Stimulated activated CD4-positive, alpha-beta T cell treated with anti-CD3 and anti-CD28 coated beads, Interleukin-4, amount 100 ng/mL, for 1 hour (primary cell): ENCODE measurements around the gene NUP98.
A peak's percentile ranks its signal among the peaks of the same experiment; 100 is the strongest.
"Not testable (repeated sequence)": the region's sequence is repeated elsewhere in the genome, so short reads cannot be mapped to it uniquely, and the experiment has no call there.

ENCODE experiments used
- DNase-seq: peaks from one replicate; pipeline ENCODE4 v3.0.0-alpha.2; 2020

NUP98 gene

GRCh38 chr11:3825473-3826154 lies 28.3 kb upstream of the NUP98 start:
- no peak for DNase-seq

GRCh38 chr11:3824714-3825472 lies 27.5 kb upstream of the NUP98 start:
- DNase-seq, result peak; percentile 84

GRCh38 chr11:3823762-3824506 lies 26.6 kb upstream of the NUP98 start:
- DNase-seq, result no peak

GRCh38 chr11:3823303-3823702 lies 25.9 kb upstream of the NUP98 start:
- DNase-seq, result no peak

GRCh38 chr11:3822312-3822711 lies 25.0 kb upstream of the NUP98 start:
- DNase-seq, result no peak

- DNase-seq, result no peak
These were observed 23.6 kb upstream of the NUP98 start for GRCh38 chr11:3820971-3821370.

GRCh38 chr11:3817181-3817800 lies 19.9 kb upstream of the NUP98 start:
- no peak for DNase-seq

DNA sequence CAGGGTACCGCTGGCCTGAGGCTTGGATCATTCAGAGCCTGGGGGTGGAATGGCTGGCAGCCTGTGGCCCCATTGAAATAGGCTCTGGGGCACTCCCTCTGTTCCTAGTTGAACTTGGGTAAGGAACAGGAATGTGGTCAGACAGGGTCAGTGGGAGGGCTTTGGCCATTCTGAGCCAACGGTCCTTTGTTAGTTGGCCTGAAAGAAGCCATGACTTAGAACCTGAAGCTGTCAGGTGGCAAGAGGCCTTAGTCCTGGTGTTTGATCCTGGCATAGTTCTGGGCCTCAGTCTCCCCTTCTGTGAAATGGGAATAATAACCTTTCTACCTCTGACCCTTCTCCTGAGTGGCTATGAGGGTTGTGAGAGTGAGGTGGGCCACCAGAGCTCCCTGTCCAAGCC lies 19.3 kb upstream of the NUP98 start:
- DNase-seq, result no peak

DNA sequence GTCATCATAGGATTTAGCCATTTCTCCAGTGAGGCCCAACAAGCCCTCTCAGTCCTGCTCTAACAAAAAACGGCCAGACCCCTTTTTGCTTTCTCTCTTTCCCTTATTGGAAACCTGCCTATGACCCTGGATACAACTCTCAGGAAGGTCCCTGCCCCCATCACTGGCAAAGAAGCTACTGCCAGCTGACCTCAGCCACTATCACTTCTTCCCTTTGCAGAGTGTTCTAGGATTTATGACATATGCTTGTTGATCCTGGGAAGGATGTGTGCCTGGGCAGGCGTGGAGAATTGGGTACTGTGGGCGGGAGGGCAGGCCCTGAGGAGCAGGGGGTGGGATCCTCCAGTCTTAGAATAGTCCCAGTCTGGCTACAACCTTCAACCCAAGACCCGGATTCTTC lies 18.5 kb upstream of the NUP98 start:
- no peak for DNase-seq

GRCh38 chr11:3814832-3815231 lies 17.5 kb upstream of the NUP98 start:
- not testable (repeated sequence) for DNase-seq

- no peak for DNase-seq
These were observed 13.6 kb upstream of the NUP98 start for GRCh38 chr11:3810951-3811350.

- no peak for DNase-seq
These were observed 13.1 kb upstream of the NUP98 start for GRCh38 chr11:3810446-3810845.

GRCh38 chr11:3809624-3809928 lies 12.2 kb upstream of the NUP98 start:
- DNase-seq, result no peak

- DNase-seq, result peak; percentile 27
These were observed 11.7 kb upstream of the NUP98 start for GRCh38 chr11:3808861-3809623.

- peak; percentile 62 for DNase-seq
These were observed 10.8 kb upstream of the NUP98 start, which contains the start of gene PGAP2 for GRCh38 chr11:3807909-3808860. TSS of gene PGAP2 (plus strand) at chr11:3808560. CDS start at chr11:3811260, 2,700 bp downstream.

DNA sequence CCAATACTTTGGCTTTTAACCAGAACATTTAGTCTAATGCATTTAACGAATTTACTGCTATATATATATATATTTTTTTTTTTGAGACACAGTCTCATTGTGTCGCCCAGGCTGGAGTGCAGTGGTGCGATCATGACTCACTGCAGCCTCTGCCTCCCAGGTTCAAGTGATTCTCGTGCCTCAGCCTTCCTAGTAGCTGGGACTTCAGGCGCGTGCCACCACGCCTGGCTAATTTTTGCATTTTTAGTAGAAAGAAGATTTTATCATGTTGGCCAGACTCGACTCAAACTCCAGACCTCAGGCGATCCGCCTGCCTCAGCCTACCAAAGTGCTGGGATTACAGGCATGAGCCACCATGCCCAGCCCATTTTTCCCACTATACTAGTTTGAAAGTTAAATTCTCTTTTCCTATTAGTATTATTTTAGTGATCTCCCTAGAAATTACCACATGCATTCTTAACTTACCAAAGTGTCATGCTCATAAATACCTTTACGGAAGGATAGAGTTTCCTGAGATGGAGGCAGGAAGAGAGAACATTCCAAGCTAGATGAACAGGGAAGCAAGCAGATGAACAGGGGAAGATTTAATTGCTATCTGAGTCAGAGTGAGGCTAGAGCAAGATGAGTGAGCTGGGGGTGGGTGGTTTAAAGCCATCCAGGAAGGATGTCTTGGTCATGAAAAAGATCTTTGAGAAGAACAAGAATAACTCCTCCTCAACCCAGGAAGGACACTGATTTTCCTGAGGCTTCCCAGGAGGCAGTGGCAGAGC lies 6.6 kb upstream of the NUP98 start:
- DNase-seq, result no peak

DNA sequence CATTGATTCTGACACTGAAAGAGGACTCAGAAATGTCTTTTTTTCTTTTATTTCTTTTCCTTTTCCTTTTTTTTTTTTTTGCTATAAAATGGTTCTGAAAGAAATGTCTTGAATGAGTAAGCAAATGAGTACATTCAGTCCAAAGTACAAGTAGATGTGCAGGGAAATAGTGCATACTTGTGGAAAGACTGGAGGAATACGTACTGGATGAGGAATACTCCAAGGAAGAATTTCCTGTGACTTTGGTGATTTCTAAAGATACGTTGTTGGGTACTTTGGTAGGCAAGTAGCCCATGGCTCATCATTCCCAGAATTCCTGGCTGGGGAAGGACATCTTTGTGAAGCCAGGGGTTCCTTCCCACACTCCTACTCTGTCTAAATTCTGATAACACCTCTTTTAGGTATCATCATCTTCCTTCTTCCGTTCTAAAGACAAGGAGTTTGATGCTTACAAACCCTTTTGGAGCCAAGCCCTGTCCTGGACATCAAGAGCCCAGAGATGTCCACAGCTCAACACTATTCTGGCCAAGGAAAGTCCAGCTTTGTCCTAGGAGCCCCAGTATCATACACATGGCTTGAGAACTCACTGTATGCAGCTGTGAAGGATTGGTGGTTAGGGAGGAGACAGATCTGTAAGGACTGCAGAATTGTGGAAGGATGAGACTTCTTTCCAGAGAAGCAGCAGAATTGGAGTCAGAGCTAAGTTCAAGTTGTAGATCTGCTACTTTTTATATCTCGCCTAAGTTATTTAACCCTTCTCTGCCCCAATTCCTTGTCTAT lies 4.8 kb upstream of the NUP98 start:
- DNase-seq, result no peak

DNA sequence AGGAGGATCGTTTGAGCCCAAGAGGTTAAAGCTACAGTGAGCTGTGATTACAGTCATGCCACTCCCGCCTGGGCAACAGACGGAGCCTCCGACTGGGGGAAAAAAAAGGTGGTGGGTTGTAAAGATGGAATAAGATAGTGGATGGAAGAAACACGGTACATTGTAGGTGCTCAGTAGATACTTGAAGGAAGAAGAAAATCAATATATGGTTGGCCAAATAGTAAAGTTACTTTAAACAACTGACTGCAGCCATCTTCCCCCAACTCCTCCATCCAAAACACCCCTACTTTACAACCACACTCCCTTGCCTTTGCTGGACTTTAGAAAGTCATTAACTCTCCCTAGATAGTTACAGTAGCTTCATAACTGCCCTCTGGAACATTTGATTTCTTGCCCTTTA lies 2.5 kb upstream of the NUP98 start:
- DNase-seq, result no peak

DNA sequence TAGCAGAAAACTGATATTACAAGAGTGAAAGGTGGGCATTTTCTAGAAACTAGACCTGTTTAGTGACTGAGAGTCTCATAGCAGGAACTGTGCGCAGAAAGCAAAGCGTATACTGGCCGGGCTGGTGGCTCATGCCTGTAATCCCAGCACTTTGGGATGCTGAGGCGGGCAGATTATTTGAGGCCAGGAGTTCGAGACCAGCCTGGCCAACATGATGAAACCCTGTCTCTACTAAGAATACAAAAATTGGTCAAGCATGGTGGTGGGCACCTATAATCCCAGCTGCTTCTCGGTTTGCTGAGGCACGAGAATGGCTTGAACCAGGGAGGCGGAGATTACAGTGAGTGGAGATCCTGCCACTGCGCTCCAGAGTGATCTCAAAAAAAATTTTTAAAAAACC lies 1.8 kb upstream of the NUP98 start:
- DNase-seq, result no peak

DNA sequence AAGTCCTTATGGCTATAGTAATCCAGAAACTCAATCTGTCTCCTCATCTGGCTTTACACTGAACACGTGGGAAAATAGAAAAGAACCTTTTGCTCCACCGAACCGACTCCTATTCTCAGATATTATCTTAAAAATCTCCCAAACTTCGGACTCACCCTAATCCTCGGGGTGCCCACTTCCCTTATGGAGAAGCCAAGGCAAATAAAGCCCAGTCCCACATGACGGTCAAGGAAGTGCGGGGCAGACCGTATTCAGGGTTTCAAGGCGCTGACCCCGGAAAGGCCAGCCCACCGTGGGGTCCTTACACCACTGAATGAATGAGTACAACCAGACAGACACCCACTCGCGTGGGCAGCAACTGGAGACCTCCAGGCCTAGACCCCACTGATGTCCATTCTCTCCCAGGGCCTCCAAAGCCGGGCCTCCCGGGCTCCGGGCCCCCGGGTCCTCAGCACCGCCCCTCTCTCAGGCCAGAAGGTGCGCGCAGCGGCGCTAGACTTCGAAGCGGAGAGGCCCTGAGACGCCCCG lies 489 bp downstream of the NUP98 start:
- DNase-seq, result no peak
